Cardiac septum (tissue), 1 donor: ENCODE measurements around the gene MYLIP. TPM values are rescaled to one million over a fixed set of nuclear protein-coding genes. Genes with fewer than 3 reads are reported as not detected.
"Not testable (repeated sequence)": the region's sequence is repeated elsewhere in the genome, so short reads cannot be mapped to it uniquely, and the experiment has no call there.

ENCODE experiments used
- DNase-seq: peaks from one replicate; pipeline ENCODE4 v3.0.0-alpha.2; 2020; ENCODE audit warnings: low spot score
- intact Hi-C: fragments of 100-400 bp; cut with DNase I; formaldehyde crosslinking; loops from one replicate; pipeline ENCODE4 v1.14.0; 2022
- total RNA-seq: library from RNA; stranded (reverse); fragmentation: NEBNext Ultra II Directional; extraction: Animal tissue kit (Norgen Biotek cat#: 25700); gene quantifications from one replicate; pipeline ENCODE4 v1.2.1, GENCODE V29; 2021
- donor health status: DM: no; HTN: no; CAD: no.

The MYLIP gene
- total RNA-seq, 1 donor from 2014 or later = 17.6 TPM

- intact Hi-C loops = no loop called here
- DNase-seq = no peak
Observed at GRCh38 chr6:16163535-16164300, 34.8 kb downstream of the MYLIP start.

GRCh38 chr6:16165641-16166040, 36.8 kb downstream of the MYLIP start:
- DNase-seq = no peak
- intact Hi-C loops = no loop called here

GRCh38 chr6:16166871-16167608, 38.2 kb downstream of the MYLIP start:
- intact Hi-C loops = no loop called here
- DNase-seq = no peak

GRCh38 chr6:16168121-16168520, 39.2 kb downstream of the MYLIP start:
- intact Hi-C loops = no loop called here

GRCh38 chr6:16168858-16169257, 40.0 kb downstream of the MYLIP start:
- intact Hi-C loops = no loop called here

More at GRCh38 chr6:16168121-16168520, 39.2 kb downstream of the MYLIP start:
- DNase-seq = no peak

GRCh38 chr6:16171400-16171799, 42.5 kb downstream of the MYLIP start:
- intact Hi-C loops = no loop called here
- no peak for DNase-seq

More at GRCh38 chr6:16168858-16169257, 40.0 kb downstream of the MYLIP start:
- DNase-seq = no peak

GRCh38 chr6:16173167-16173940, 44.5 kb downstream of the MYLIP start:
- no peak for DNase-seq
- intact Hi-C loops = no loop called here

GRCh38 chr6:16174416-16175078, 45.7 kb downstream of the MYLIP start:
- intact Hi-C loops = no loop called here
- no peak for DNase-seq

GRCh38 chr6:16176600-16176999, 47.7 kb downstream of the MYLIP start:
- DNase-seq, intact Hi-C loops: not testable (repeated sequence)

GRCh38 chr6:16177881-16178280, 49.0 kb downstream of the MYLIP start:
- intact Hi-C loops = no loop called here

GRCh38 chr6:16178351-16178750, 49.5 kb downstream of the MYLIP start:
- no peak for DNase-seq
- intact Hi-C loops = no loop called here

More at GRCh38 chr6:16177881-16178280, 49.0 kb downstream of the MYLIP start:
- no peak for DNase-seq

- DNase-seq = no peak
- intact Hi-C loops = no loop called here
Observed at GRCh38 chr6:16179063-16179462, 50.2 kb downstream of the MYLIP start.

GRCh38 chr6:16179970-16180431, 51.1 kb downstream of the MYLIP start:
- intact Hi-C loops = loop anchor here (5.0 kb wide), 1 partner anchor 53 kb away; the partner anchor contains the start of gene MYLIP
- no peak for DNase-seq

- intact Hi-C loops = loop anchor here (5.0 kb wide), 1 partner anchor 54 kb away; the partner anchor contains the start of gene MYLIP
- no peak for DNase-seq
Observed at GRCh38 chr6:16180696-16181438, 52.0 kb downstream of the MYLIP start.

GRCh38 chr6:16181439-16182297, 52.8 kb downstream of the MYLIP start:
- no peak for DNase-seq
- intact Hi-C loops = loop anchor here (5.0 kb wide), 1 partner anchor 54 kb away; the partner anchor contains the start of gene MYLIP

- intact Hi-C loops = loop anchor here (1.0 to 5.0 kb wide), 2 partner anchors 56 to 493 kb away; partner anchors contain the start of gene MYLIP
- no peak for DNase-seq
Observed at GRCh38 chr6:16183187-16183664, 54.3 kb downstream of the MYLIP start.

- intact Hi-C loops = loop anchor here (5.0 kb wide), 1 partner anchor 57 kb away; the partner anchor contains the start of gene MYLIP
Observed at GRCh38 chr6:16184129-16184528, 55.2 kb downstream of the MYLIP start.

More at GRCh38 chr6:16184129-16184528, 55.2 kb downstream of the MYLIP start:
- DNase-seq = no peak
